Measurements from ENCODE around the gene TSPAN2. TPM values are rescaled to one million over a fixed set of nuclear protein-coding genes. Genes with fewer than 3 reads are reported as not detected.

The TSPAN2 gene
- total and polyA plus RNA-seq, 2 experiments from 2014 or later = 11.2 to 11.8 TPM

GRCh38 chr1:115118611-115119010 lies 29.3 kb upstream of the TSPAN2 start (continued):
- no peak for TF ChIP-seq ZNF462 (CRISPR knock-in tag; IDR thresholded peaks at IDR 0.05)
- TF ChIP-seq EZH2 (IDR thresholded peaks at IDR 0.05; ENCODE audit: low read depth, unreplicated experiment) = no peak

- H3K4me2 ChIP-seq = no peak overlapping the region
- H3K9me3 Mint-ChIP-seq = peaks cover 39% of the 10 kb centered on the region
- TF ChIP-seq CTCF (conservative IDR thresholded peaks at IDR 0.05; ENCODE audit: low read depth in 2 of 2) = no peak
- no peak for TF ChIP-seq CREB1 (CRISPR knock-in tag; IDR thresholded peaks at IDR 0.05; ENCODE audit: low read depth)
- no peak for TF ChIP-seq JUNB (IDR thresholded peaks at IDR 0.05; ENCODE audit: unreplicated experiment)
- no peak for TF ChIP-seq ZNF331 (CRISPR knock-in tag; IDR thresholded peaks at IDR 0.05; ENCODE audit: low read depth)
- no peak for TF ChIP-seq ETS1 (IDR thresholded peaks at IDR 0.05)
These were observed 28.8 kb upstream of the TSPAN2 start for GRCh38 chr1:115118086-115118485.

More at GRCh38 chr1:115118086-115118485, 28.8 kb upstream of the TSPAN2 start:
- peaks cover 23% of the 10 kb centered on the region for H3K36me3 Mint-ChIP-seq (ENCODE audit: low read depth)
- Histone ChIP-seq H3K4me1 (ENCODE audit: insufficient read depth) (no peaks in the 10 kb centered on the region; the same call in 1 of the 2 replicates), H3K4me3 (no peak overlapping the region), H2AFZ (no peak overlapping the region), H3K27me3 (ENCODE audit: insufficient read depth) (no peaks in the 10 kb centered on the region), H3K27ac (ENCODE audit: low read depth) (no peak overlapping the region), H3K79me2 (replicated peaks; ENCODE audit: insufficient read depth) (no peaks in the 10 kb centered on the region), H3K36me3 (ENCODE audit: insufficient read depth) (no peaks in the 10 kb centered on the region), H3K9me2 (ENCODE audit: insufficient read depth) (0 out of 2 replicates have a peak, but pooled peaks cover 3% of the 10 kb centered on the region), H4K20me1 (replicated peaks; ENCODE audit: insufficient read depth) (no peaks in the 10 kb centered on the region), H3F3A (replicated peaks; ENCODE audit: low read depth) (no peaks in the 10 kb centered on the region)
- ATAC-seq (no peak), DNase-seq (ENCODE audit: low spot score) (no peak)
- no peak overlapping the region for H3K27ac Mint-ChIP-seq
- peaks cover 7% of the 10 kb centered on the region for H3K27me3 Mint-ChIP-seq (ENCODE audit: insufficient read depth, low read depth, poor library complexity)
- H3K4me1 Mint-ChIP-seq = peaks cover 5% of the 10 kb centered on the region; the same call in 2 of the 3 replicates
- H3K4me3 Mint-ChIP-seq = no peak overlapping the region

Data from GM23338 (cell line).